ENCODE results near the gene MAGEA1.
"Not testable (repeated sequence)": the region's sequence is repeated elsewhere in the genome, so short reads cannot be mapped to it uniquely, and the experiment has no call there.

Gene MAGEA1

GRCh38 chrX:153179131-153179530 lies at the start of gene MAGEA1:
Gene MAGEA1, plus strand, starts transcription at chrX:153179284. Its CDS starts 3,106 bp downstream, at chrX:153182390.
- no peak for DNase-seq

- DNase-seq, result not testable (repeated sequence)
Measured at GRCh38 chrX:153132924-153133323, 46.2 kb upstream of the MAGEA1 start.

- DNase-seq, result not testable (repeated sequence)
Measured at GRCh38 chrX:153139074-153139473, 40.0 kb upstream of the MAGEA1 start.

- not testable (repeated sequence) for DNase-seq
Measured at GRCh38 chrX:153146288-153146687, 32.8 kb upstream of the MAGEA1 start.

- no peak for DNase-seq
Measured at GRCh38 chrX:153153516-153153915, 25.6 kb upstream of the MAGEA1 start.

- no peak for DNase-seq
Measured at GRCh38 chrX:153157450-153157849, 21.6 kb upstream of the MAGEA1 start.

- no peak for DNase-seq
Measured at GRCh38 chrX:153158319-153158718, 20.8 kb upstream of the MAGEA1 start.

GRCh38 chrX:153161952-153162351 lies 17.1 kb upstream of the MAGEA1 start:
- no peak for DNase-seq

GRCh38 chrX:153164733-153165132 lies 14.4 kb upstream of the MAGEA1 start:
- DNase-seq, result no peak

- not testable (repeated sequence) for DNase-seq
Measured at GRCh38 chrX:153168423-153168822, 10.7 kb upstream of the MAGEA1 start.

GRCh38 chrX:153181822-153182221 lies 2.7 kb downstream of the MAGEA1 start:
- no peak for DNase-seq

- DNase-seq, result no peak
Measured at GRCh38 chrX:153184787-153185186, 5.7 kb downstream of the MAGEA1 start.

- DNase-seq, result no peak
Measured at GRCh38 chrX:153190381-153190780, 11.3 kb downstream of the MAGEA1 start.

GRCh38 chrX:153200462-153200861 lies 21.4 kb downstream of the MAGEA1 start:
- DNase-seq, result no peak

- no peak for DNase-seq
Measured at GRCh38 chrX:153206425-153207046, 27.5 kb downstream of the MAGEA1 start.

GRCh38 chrX:153209347-153209746 lies 30.3 kb downstream of the MAGEA1 start:
- DNase-seq, result no peak

- DNase-seq, result no peak
Measured at GRCh38 chrX:153214934-153215333, 35.9 kb downstream of the MAGEA1 start.

- DNase-seq, result no peak
Measured at GRCh38 chrX:153216926-153217325, 37.8 kb downstream of the MAGEA1 start.

GRCh38 chrX:153225438-153226098 lies 46.5 kb downstream of the MAGEA1 start:
- no peak for DNase-seq

GRCh38 chrX:153226344-153227185 lies 47.5 kb downstream of the MAGEA1 start:
- no peak for DNase-seq
